GM12801 (cell line): ENCODE results near the gene REV1.

ENCODE experiments used
- TF ChIP-seq, protein P1 (sequence below): IDR thresholded peaks from one replicate; pipeline ENCODE4 v1.5.1; 2011; ENCODE audit warnings: control low read depth; ENCODE audit not compliant: insufficient read length; ENCODE audit errors: extremely low read depth

The REV1 gene

DNA sequence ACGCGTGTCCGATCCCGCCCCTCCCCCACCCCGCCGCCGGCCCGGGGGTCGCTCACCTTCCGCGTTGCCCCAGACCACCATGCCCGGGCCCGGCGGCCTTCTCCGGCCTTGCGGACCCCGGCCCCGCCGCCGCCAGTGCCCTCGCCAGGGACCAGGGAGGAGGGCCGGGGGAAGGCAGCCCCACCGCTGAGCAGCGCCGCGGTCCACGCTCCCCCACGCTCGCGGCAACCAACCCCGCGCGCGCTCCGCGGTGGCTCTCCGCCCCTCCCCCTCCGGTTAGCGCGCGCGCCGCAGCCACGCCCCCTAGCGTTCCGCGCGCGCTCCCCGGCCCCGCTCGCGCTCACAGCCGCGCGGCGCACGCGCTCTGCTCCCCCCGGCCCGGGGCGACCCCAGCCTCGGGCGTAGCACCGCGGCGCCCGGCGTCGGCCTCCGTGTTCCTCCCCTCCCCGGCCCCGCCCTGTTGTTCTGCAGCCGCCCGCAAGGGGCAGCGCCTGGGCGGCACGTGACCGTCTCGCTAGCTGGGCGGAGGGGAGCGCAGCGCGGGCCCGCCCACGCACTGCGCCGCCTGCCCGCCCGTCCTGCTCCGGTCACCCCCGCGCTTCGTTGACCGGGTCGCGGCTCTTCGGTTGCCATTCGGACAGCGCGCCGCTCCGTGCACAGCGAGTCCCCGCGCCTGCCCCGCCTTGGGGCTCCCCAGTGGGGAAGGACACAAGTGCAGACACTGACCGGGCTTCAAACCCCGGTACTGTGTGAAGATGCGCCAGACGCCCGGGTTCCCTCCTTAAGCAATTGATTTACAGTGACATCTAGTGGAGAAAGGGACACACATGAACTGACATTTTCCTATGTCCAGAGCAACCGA, at the start of gene REV1:
REV1 (minus strand) TSS at position 257 of the 862 bp plus-strand sequence. CDS start 25,042 bp downstream, outside the sequence.
- TF ChIP-seq, protein P1, sequence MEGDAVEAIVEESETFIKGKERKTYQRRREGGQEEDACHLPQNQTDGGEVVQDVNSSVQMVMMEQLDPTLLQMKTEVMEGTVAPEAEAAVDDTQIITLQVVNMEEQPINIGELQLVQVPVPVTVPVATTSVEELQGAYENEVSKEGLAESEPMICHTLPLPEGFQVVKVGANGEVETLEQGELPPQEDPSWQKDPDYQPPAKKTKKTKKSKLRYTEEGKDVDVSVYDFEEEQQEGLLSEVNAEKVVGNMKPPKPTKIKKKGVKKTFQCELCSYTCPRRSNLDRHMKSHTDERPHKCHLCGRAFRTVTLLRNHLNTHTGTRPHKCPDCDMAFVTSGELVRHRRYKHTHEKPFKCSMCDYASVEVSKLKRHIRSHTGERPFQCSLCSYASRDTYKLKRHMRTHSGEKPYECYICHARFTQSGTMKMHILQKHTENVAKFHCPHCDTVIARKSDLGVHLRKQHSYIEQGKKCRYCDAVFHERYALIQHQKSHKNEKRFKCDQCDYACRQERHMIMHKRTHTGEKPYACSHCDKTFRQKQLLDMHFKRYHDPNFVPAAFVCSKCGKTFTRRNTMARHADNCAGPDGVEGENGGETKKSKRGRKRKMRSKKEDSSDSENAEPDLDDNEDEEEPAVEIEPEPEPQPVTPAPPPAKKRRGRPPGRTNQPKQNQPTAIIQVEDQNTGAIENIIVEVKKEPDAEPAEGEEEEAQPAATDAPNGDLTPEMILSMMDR = no peak

- TF ChIP-seq, protein P1 = no peak
Observed at GRCh38 chr2:99537910-99538485, 48.2 kb upstream of the REV1 start.

GRCh38 chr2:99524056-99524455, 34.2 kb upstream of the REV1 start:
- TF ChIP-seq, protein P1 = no peak

DNA sequence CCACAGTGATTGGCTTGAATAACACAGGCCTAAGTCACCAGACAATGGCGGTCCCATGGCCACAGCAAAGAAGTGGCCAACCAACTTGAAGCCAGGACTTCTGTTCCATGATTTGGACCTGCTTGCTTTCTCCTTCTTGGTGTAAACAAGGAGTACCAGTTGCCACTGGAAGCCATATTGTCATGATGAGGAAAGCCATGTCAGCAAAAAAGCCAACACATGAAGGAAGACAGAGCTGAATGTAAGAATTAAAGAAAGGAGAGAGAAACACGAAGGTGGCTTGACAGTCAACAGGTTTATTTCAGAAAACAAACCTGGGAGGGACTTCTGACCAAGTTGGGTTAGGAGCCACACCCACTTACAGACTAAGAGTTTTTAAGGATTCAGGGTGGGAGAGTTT, 32.3 kb upstream of the REV1 start:
- TF ChIP-seq, protein P1 = no peak

- TF ChIP-seq, protein P1 = no peak
Observed at GRCh38 chr2:99520813-99521212, 31.0 kb upstream of the REV1 start.

DNA sequence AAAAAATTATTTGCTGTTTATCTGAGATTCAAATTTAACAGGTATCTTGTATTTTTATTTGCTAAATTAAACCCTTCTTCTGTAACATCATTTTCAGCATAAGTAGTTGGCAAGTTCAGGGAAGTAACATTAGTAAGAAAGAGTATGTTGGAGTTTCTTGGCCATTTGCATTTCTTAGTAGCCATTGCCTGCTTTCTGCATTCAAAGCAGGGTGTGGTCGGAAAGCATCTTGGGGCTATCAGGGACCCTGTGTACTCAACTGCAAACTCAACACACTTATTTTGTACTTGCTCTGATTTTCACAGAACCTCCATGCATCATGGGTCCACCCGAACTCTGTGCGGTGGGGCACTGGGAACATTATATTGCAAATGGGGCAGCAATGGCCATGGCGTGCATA, 30.4 kb upstream of the REV1 start:
- TF ChIP-seq, protein P1 = no peak

- TF ChIP-seq, protein P1 = no peak
Observed at GRCh38 chr2:99514357-99514756, 24.5 kb upstream of the REV1 start.
